Osteoblast (primary cell): Measurements from ENCODE around the gene ANGEL2. TPM values are rescaled to one million over a fixed set of nuclear protein-coding genes. Genes with fewer than 3 reads are reported as not detected.

Experiments used
- DNase-seq: peaks from one replicate; pipeline ENCODE4 v3.0.0; 2011; ENCODE audit warnings: low spot score, mixed read lengths; ENCODE audit not compliant: insufficient read length; ENCODE audit errors: missing footprints
- H2AFZ ChIP-seq: 2 replicates; pipeline ENCODE4 v1.6.0; 2011; ENCODE audit warnings: mild to moderate bottlenecking, low read length
- H3K27ac ChIP-seq: 2 replicates; pipeline ENCODE4 v1.5.1; 2011; ENCODE audit warnings: mild to moderate bottlenecking, low read depth, low read length, moderate library complexity
- H3K27me3 ChIP-seq: 2 replicates; pipeline ENCODE4 v1.6.0; 2012; ENCODE audit warnings: mild to moderate bottlenecking, control low read depth, inconsistent platforms, low read length, moderate library complexity; ENCODE audit not compliant: insufficient read depth
- H3K36me3 ChIP-seq: 2 replicates; pipeline ENCODE4 v1.5.1; 2011; ENCODE audit warnings: mild to moderate bottlenecking, low read length, control low read depth, moderate library complexity; ENCODE audit not compliant: insufficient read depth
- H3K4me1 ChIP-seq: 2 replicates; pipeline ENCODE4 v1.5.1; 2011; ENCODE audit warnings: mild to moderate bottlenecking, low read length, control low read depth, moderate library complexity; ENCODE audit not compliant: insufficient read depth
- H3K4me2 ChIP-seq: 2 replicates; pipeline ENCODE4 v1.6.0; 2011; ENCODE audit warnings: mild to moderate bottlenecking, low read length; ENCODE audit not compliant: insufficient read depth
- H3K4me3 ChIP-seq: fragments of 200-600 bp; sonication (generic); 3 replicates; pipeline ENCODE4 v1.5.1; 2012; ENCODE audit warnings: mild to moderate bottlenecking, low read length, inconsistent platforms; ENCODE audit not compliant: insufficient read depth
- H3K79me2 ChIP-seq: 2 replicates; pipeline ENCODE4 v1.6.0; 2012; ENCODE audit warnings: mild to moderate bottlenecking, low read length, control low read depth, inconsistent platforms; ENCODE audit not compliant: insufficient read depth
- H3K9me3 ChIP-seq: 2 replicates; pipeline ENCODE4 v1.5.1; 2011; ENCODE audit warnings: low read depth, low read length, control low read depth
- H4K20me1 ChIP-seq: 2 replicates; pipeline ENCODE4 v1.6.0; 2012; ENCODE audit warnings: mild to moderate bottlenecking, low read length, control low read depth; ENCODE audit not compliant: insufficient read depth
- total RNA-seq: library from RNA; depleted of rRNA; stranded (reverse); fragments of >200 nt; gene quantifications from 2 replicates; pipeline ENCODE4 v1.2.3, GENCODE V29; 2012
- TF ChIP-seq, protein P1 (sequence below): IDR thresholded peaks from 2 replicates; pipeline ENCODE4 v1.5.1; 2011; ENCODE audit warnings: mild to moderate bottlenecking, low read depth, low read length, moderate library complexity; ENCODE audit errors: extremely low read depth

The ANGEL2 gene
- total RNA-seq, 1 donor = 46.3 TPM

DNA sequence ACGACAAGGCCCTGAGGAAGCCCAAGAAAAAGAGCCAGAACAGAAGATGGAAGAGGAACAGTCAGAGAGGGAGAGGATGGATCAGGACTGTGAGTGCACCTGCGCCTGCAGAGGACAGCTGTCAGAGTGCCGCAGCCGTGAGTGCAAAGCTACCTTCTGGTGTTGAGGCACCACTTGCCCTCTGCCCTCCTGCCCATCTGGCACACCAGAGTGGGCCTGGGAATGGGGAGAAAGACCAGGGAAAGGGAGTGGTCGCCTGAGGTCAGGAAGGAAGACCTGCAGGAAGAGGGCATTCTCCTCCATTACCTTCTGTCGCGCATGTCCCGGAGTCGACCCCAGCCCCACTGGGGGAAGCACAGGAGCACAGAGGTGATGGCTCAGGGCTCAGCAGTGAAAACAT lies 39.1 kb downstream of the ANGEL2 start:
- TF ChIP-seq, protein P1, sequence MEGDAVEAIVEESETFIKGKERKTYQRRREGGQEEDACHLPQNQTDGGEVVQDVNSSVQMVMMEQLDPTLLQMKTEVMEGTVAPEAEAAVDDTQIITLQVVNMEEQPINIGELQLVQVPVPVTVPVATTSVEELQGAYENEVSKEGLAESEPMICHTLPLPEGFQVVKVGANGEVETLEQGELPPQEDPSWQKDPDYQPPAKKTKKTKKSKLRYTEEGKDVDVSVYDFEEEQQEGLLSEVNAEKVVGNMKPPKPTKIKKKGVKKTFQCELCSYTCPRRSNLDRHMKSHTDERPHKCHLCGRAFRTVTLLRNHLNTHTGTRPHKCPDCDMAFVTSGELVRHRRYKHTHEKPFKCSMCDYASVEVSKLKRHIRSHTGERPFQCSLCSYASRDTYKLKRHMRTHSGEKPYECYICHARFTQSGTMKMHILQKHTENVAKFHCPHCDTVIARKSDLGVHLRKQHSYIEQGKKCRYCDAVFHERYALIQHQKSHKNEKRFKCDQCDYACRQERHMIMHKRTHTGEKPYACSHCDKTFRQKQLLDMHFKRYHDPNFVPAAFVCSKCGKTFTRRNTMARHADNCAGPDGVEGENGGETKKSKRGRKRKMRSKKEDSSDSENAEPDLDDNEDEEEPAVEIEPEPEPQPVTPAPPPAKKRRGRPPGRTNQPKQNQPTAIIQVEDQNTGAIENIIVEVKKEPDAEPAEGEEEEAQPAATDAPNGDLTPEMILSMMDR = no peak
- no peak overlapping the region for H2AFZ ChIP-seq
- no peak overlapping the region for H3K4me3 ChIP-seq
- H3K4me2 ChIP-seq = no peak overlapping the region
- H3K27me3 ChIP-seq = peaks cover 2% of the 10 kb centered on the region
- peaks cover 3% of the 10 kb centered on the region for H3K4me1 ChIP-seq
- no peaks in the 10 kb centered on the region for H3K36me3 ChIP-seq
- DNase-seq = no peak
- no peak overlapping the region for H3K27ac ChIP-seq
- no peaks in the 10 kb centered on the region for H3K9me3 ChIP-seq
- H4K20me1 ChIP-seq = no peaks in the 10 kb centered on the region
- no peaks in the 10 kb centered on the region for H3K79me2 ChIP-seq

DNA sequence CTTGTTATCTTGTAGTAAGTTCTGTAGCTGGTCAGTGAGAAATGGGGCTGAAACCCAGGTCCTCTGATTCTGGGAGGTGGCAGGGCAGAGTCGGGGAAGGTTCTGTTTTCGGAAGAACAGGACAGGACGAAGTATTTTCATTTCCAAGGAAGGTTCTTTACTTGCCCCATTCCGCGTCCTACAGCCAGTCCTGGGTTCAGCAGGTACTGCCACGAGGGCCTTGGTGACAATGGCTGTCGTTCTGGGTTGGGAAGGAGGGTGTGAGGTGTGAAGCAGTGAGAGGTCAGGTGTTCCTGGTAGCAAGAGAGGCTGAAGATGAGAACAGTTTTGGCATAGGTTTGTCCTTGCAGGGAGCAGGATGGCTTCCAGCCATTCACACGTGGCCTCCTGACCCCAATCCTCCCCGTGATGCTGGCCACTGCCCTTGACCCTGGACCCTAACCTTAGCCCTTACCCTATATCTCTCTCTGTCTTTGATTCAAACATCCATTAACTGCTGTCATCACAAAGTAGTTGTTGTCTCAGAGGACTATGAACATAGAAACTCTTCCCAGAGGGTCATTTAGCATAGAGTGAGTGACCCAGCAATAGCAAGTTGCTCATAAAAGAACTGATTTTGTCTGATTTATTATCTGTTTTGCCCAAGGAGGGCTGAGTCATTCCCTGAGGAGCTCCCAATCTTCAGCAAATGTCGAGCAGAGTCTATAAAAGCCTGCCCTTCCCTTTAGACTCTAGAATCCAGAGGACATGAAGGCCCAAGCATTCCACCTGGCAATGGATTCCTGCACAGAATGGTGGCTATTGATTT lies 40.4 kb downstream of the ANGEL2 start:
- Histone ChIP-seq H3K36me3 (no peaks in the 10 kb centered on the region), H3K4me1 (peaks cover 3% of the 10 kb centered on the region), H3K4me3 (no peak overlapping the region), H3K27me3 (peaks cover 3% of the 10 kb centered on the region), H3K4me2 (no peak overlapping the region), H4K20me1 (no peaks in the 10 kb centered on the region), H3K9me3 (no peaks in the 10 kb centered on the region), H2AFZ (no peak overlapping the region), H3K79me2 (no peaks in the 10 kb centered on the region), H3K27ac (no peak overlapping the region)
- TF ChIP-seq, protein P1 = no peak
- DNase-seq = no peak

DNA sequence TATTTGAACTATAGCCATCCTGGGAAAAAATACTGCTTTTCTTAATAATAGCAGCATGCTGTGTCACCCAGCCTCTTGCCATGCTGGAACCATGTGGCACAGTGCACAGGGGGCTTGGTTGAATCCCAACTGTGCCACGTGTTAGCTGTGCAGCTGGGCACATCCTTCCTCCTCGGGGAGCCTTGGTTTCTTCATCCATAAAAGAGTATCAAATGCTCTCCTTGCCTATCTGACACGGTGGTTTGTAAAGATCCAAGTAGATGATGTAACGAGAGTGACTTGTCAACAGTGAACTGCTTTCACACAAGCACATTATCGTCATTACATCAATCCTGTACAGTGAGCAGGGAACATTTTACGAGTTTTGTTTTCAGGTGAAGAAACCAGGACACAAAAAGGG lies 41.0 kb downstream of the ANGEL2 start:
- Histone ChIP-seq H3K9me3 (no peaks in the 10 kb centered on the region), H3K4me2 (no peak overlapping the region), H3K27me3 (peaks cover 3% of the 10 kb centered on the region), H3K27ac (no peak overlapping the region), H3K4me3 (no peak overlapping the region), H2AFZ (no peak overlapping the region), H4K20me1 (no peaks in the 10 kb centered on the region), H3K4me1 (no peaks in the 10 kb centered on the region), H3K36me3 (no peaks in the 10 kb centered on the region), H3K79me2 (no peaks in the 10 kb centered on the region)
- no peak for DNase-seq
- TF ChIP-seq, protein P1 = no peak

DNA sequence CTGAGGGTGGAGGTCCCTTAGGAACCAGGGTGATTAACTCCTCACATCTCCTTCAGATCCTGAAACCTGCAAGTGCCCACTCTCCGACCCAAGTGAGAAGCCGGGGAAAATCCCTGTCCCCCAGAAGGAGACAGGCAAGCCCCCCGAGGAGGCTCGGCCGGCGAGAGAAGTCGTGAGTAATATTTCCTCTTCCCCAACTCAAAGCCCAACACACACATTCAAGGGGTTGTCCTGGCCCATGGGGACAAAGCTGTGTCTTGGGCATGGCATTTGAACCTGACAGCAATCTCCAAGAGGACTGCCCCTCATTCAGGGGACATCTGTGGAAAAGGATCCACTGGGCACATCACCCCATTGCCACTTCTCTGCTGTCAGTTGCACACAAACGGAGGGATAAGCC lies 41.8 kb downstream of the ANGEL2 start:
- no peaks in the 10 kb centered on the region for H3K79me2 ChIP-seq
- no peak overlapping the region for H3K27ac ChIP-seq

More for the DNA sequence above, 41.8 kb downstream of the ANGEL2 start:
- TF ChIP-seq, protein P1 = no peak
- Histone ChIP-seq H3K4me3 (no peak overlapping the region), H3K4me2 (no peak overlapping the region), H3K4me1 (no peaks in the 10 kb centered on the region), H3K27me3 (peaks cover 3% of the 10 kb centered on the region), H3K9me3 (no peaks in the 10 kb centered on the region), H4K20me1 (no peaks in the 10 kb centered on the region), H3K36me3 (no peaks in the 10 kb centered on the region), H2AFZ (no peak overlapping the region)
- DNase-seq = no peak
